HEK293 (cell line): ENCODE data around the gene SLC38A8.

Experiments used
- CTCF ChIA-PET: fragments of 350-600 bp; formaldehyde crosslinking; extraction: SDS; loops from one replicate; lab custom pipeline; 2021; ENCODE audit warnings: antibody characterized with exemption; lab: Yijun Ruan, JAX
- POLR2A ChIA-PET: fragments of 300-600 bp; formaldehyde crosslinking; extraction: SDS; loops from one replicate; lab custom pipeline; 2020; ENCODE audit warnings: antibody characterized with exemption, inconsistent platforms; lab: Yijun Ruan, JAX
- H3K27ac ChIP-seq: fragments of 200-500 bp; sonication (Bioruptor generic); 2 replicates; pipeline ENCODE4 v1.5.1; 2014; ENCODE audit warnings: low read depth, low read length, control low read depth, inconsistent platforms; ENCODE audit errors: extremely low read depth
- H3K36me3 ChIP-seq, 2 experiments: fragments of 200-500 bp in 1 of 2; sonication (Bioruptor generic) in 1 of 2; 1 replicate in 1 of 2; 2 replicates in 1 of 2; pipeline ENCODE4 v1.5.1; 2014 to 2017; ENCODE audit warnings: inconsistent platforms in 2 of 2, low read length in 2 of 2; ENCODE audit not compliant: control insufficient read depth in 2 of 2, insufficient read depth in 1 of 2
- H3K4me1 ChIP-seq: fragments of 200-500 bp; sonication (Bioruptor generic); 2 replicates; pipeline ENCODE4 v1.5.1; 2014; ENCODE audit warnings: mild to moderate bottlenecking, low read length, inconsistent platforms; ENCODE audit not compliant: control insufficient read depth, insufficient read depth
- H3K4me3 ChIP-seq: 2 replicates; pipeline ENCODE4 v1.5.1; 2011; ENCODE audit warnings: low read depth, mild to moderate bottlenecking, control low read depth, low read length, moderate library complexity
- H3K9me3 ChIP-seq: fragments of 200-500 bp; sonication (Bioruptor generic); 2 replicates; pipeline ENCODE4 v1.5.1; 2014; ENCODE audit warnings: low read depth, low read length, inconsistent platforms; ENCODE audit not compliant: control insufficient read depth, insufficient read depth
- ATF2 ChIP-seq: fragments of 450-650 bp; formaldehyde crosslinking; IDR thresholded peaks from 2 replicates; pipeline ENCODE4 v1.5.1; 2016; ENCODE audit warnings: missing biosample characterization, missing genetic modification characterization, low read depth
- BCL11B ChIP-seq: fragments of 450-650 bp; formaldehyde crosslinking; IDR thresholded peaks from 2 replicates; pipeline ENCODE4 v1.5.1; 2016; ENCODE audit warnings: low read depth, missing biosample characterization, missing genetic modification characterization
- CTCF ChIP-seq: fragments of 450-650 bp; formaldehyde crosslinking; IDR thresholded peaks from 2 replicates; pipeline ENCODE4 v1.5.1; 2016; ENCODE audit warnings: missing biosample characterization, missing genetic modification characterization
- GFI1B ChIP-seq: fragments of 450-650 bp; formaldehyde crosslinking; IDR thresholded peaks from 2 replicates; pipeline ENCODE4 v1.5.1; 2016; ENCODE audit warnings: missing biosample characterization, missing genetic modification characterization
- GLI4 ChIP-seq: fragments of 450-650 bp; formaldehyde crosslinking; IDR thresholded peaks from 2 replicates; pipeline ENCODE4 v1.5.1; 2016; ENCODE audit warnings: missing biosample characterization, missing genetic modification characterization
- KLF10 ChIP-seq: fragments of 450-650 bp; IDR thresholded peaks from 2 replicates; pipeline ENCODE4 v1.5.1; 2018; ENCODE audit warnings: missing biosample characterization, mild to moderate bottlenecking, missing genetic modification characterization
- KLF16 ChIP-seq: fragments of 450-650 bp; formaldehyde crosslinking; IDR thresholded peaks from 2 replicates; pipeline ENCODE4 v1.5.1; 2017; ENCODE audit warnings: missing biosample characterization, missing genetic modification characterization
- PRDM1 ChIP-seq: fragments of 450-650 bp; formaldehyde crosslinking; IDR thresholded peaks from 2 replicates; pipeline ENCODE4; 2016; ENCODE audit warnings: missing biosample characterization, missing genetic modification characterization
- PRDM6 ChIP-seq: fragments of 450-650 bp; formaldehyde crosslinking; IDR thresholded peaks from 2 replicates; pipeline ENCODE4 v1.5.1; 2017; ENCODE audit warnings: missing biosample characterization, missing genetic modification characterization
- ZBTB20 ChIP-seq: fragments of 450-650 bp; formaldehyde crosslinking; IDR thresholded peaks from 2 replicates; pipeline ENCODE4 v1.5.1; 2016; ENCODE audit warnings: missing biosample characterization, missing genetic modification characterization
- ZIC2 ChIP-seq: fragments of 450-650 bp; formaldehyde crosslinking; IDR thresholded peaks from 2 replicates; pipeline ENCODE4 v1.5.1; 2016; ENCODE audit warnings: missing biosample characterization, missing genetic modification characterization
- ZNF10 ChIP-seq: fragments of 450-650 bp; formaldehyde crosslinking; IDR thresholded peaks from 2 replicates; pipeline ENCODE4 v1.5.1; 2017; ENCODE audit warnings: missing biosample characterization, missing genetic modification characterization
- ZNF302 ChIP-seq: fragments of 450-650 bp; formaldehyde crosslinking; IDR thresholded peaks from 2 replicates; pipeline ENCODE4 v1.5.1; 2016; ENCODE audit warnings: missing biosample characterization, missing genetic modification characterization, low read depth
- ZNF426 ChIP-seq: fragments of 450-650 bp; formaldehyde crosslinking; IDR thresholded peaks from 2 replicates; pipeline ENCODE4 v1.5.1; 2017; ENCODE audit warnings: missing biosample characterization, missing genetic modification characterization, mild to moderate bottlenecking, inconsistent platforms, moderate library complexity
- ZNF473 ChIP-seq: fragments of 450-650 bp; formaldehyde crosslinking; IDR thresholded peaks from 2 replicates; pipeline ENCODE4 v1.5.1; 2017; ENCODE audit warnings: missing biosample characterization, missing genetic modification characterization
- ZNF521 ChIP-seq: fragments of 450-650 bp; formaldehyde crosslinking; IDR thresholded peaks from 2 replicates; pipeline ENCODE4 v1.5.1; 2017; ENCODE audit warnings: missing biosample characterization, mild to moderate bottlenecking, missing genetic modification characterization
- ZNF555 ChIP-seq: fragments of 450-650 bp; formaldehyde crosslinking; conservative IDR thresholded peaks from 2 replicates; pipeline ENCODE4 v1.5.1; 2017; ENCODE audit warnings: missing biosample characterization, mild to moderate bottlenecking, missing genetic modification characterization, inconsistent platforms
- ZNF571 ChIP-seq: fragments of 450-650 bp; formaldehyde crosslinking; IDR thresholded peaks from 2 replicates; pipeline ENCODE4 v1.5.0; 2017; ENCODE audit warnings: missing biosample characterization, missing genetic modification characterization
- ZNF580 ChIP-seq: fragments of 450-650 bp; formaldehyde crosslinking; IDR thresholded peaks from 2 replicates; pipeline ENCODE4 v1.5.1; 2016; ENCODE audit warnings: missing biosample characterization, missing genetic modification characterization
- ZNF621 ChIP-seq: fragments of 450-650 bp; formaldehyde crosslinking; IDR thresholded peaks from 2 replicates; pipeline ENCODE4 v1.5.1; 2017; ENCODE audit warnings: missing biosample characterization, missing genetic modification characterization
- ZNF701 ChIP-seq: fragments of 450-650 bp; formaldehyde crosslinking; IDR thresholded peaks from 2 replicates; pipeline ENCODE4 v1.5.1; 2016; ENCODE audit warnings: missing biosample characterization, missing genetic modification characterization
- ZNF704 ChIP-seq: fragments of 450-650 bp; formaldehyde crosslinking; IDR thresholded peaks from 2 replicates; pipeline ENCODE4 v1.5.1; 2016; ENCODE audit warnings: missing biosample characterization, missing genetic modification characterization
- ZNF747 ChIP-seq: fragments of 450-650 bp; formaldehyde crosslinking; IDR thresholded peaks from 2 replicates; pipeline ENCODE4 v1.5.1; 2016; ENCODE audit warnings: missing biosample characterization, missing genetic modification characterization
- ZSCAN16 ChIP-seq: fragments of 450-650 bp; formaldehyde crosslinking; IDR thresholded peaks from 2 replicates; pipeline ENCODE4 v1.5.1; 2016; ENCODE audit warnings: missing biosample characterization, missing genetic modification characterization

The SLC38A8 gene

GRCh38 chr16:84034516-84034915 lies 8.1 kb downstream of the SLC38A8 start (continued):
- no peak for TF ChIP-seq ZSCAN16
- TF ChIP-seq KLF16 (tag by site-specific recombination): no peak
- TF ChIP-seq BCL11B: no peak
- no peak for TF ChIP-seq ZNF704 (tag by site-specific recombination)
- TF ChIP-seq GLI4: no peak
- TF ChIP-seq ZIC2: no peak
- no peak for TF ChIP-seq ZNF426
- no peak for TF ChIP-seq KLF10 (tag by site-specific recombination)
- TF ChIP-seq GFI1B (tag by site-specific recombination): no peak

- Histone ChIP-seq H3K27ac (no peak overlapping the region), H3K9me3 (no peaks in the 10 kb centered on the region)
- POLR2A ChIA-PET: no interaction called here
- TF ChIP-seq CTCF (tag by site-specific recombination) (no peak), ZNF571 (no peak), ZNF10 (no peak), PRDM6 (tag by site-specific recombination) (no peak), ZNF302 (tag by site-specific recombination) (no peak), ZNF701 (tag by site-specific recombination) (no peak), ZNF580 (tag by site-specific recombination) (no peak), ATF2 (no peak), ZNF621 (tag by site-specific recombination) (no peak), ZBTB20 (tag by site-specific recombination) (no peak), ZNF521 (tag by site-specific recombination) (no peak), ZNF555 (tag by site-specific recombination) (no peak), PRDM1 (no peak), ZNF473 (no peak), ZNF747 (no peak)
- TF ChIP-seq, all 188 proteins: peak for 0
- CTCF ChIA-PET: interaction anchor here (1.1 to 1.3 kb wide), 2 partner anchors 32 to 50 kb away, joined by 3 read pairs; no protein-coding TSS in a partner anchor
- Histone ChIP-seq H3K4me1 (no peaks in the 10 kb centered on the region), H3K4me3 (no peak overlapping the region), H3K36me3 (no peaks in the 10 kb centered on the region)
Measured at GRCh38 chr16:84033251-84034195, 9.1 kb downstream of the SLC38A8 start.
